HG03432 (cell line): ENCODE measurements around the gene ING5.
"Not testable (repeated sequence)": the region's sequence is repeated elsewhere in the genome, so short reads cannot be mapped to it uniquely, and the experiment has no call there.

ENCODE experiments used
- ATAC-seq: cut with Tn5 transposase; IDR thresholded peaks from one replicate; pipeline ENCODE4 v1.9.1; 2021; ENCODE audit warnings: mild to moderate bottlenecking, moderate library complexity; ENCODE audit not compliant: unreplicated experiment

ING5 gene

DNA sequence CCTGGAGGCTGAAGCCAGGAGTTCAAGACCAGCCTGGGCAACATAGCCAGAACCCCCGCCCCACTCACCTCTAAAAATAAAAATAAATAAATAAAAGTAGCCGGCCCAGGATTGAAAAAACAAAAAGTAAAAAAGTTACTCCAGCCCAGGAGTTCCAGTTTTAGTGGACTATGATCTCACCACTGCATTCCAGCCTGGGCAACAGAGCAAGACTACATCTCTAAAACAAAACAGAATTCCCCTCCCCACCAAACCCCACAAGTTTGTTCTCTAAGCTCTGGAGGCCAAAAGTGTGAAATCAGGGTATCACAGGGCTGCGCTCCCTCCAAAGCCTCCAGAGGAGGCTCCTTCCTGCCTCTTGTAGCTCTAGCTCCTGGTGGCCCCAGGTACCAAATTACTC lies 34.3 kb downstream of the ING5 start:
- ATAC-seq = no peak

DNA sequence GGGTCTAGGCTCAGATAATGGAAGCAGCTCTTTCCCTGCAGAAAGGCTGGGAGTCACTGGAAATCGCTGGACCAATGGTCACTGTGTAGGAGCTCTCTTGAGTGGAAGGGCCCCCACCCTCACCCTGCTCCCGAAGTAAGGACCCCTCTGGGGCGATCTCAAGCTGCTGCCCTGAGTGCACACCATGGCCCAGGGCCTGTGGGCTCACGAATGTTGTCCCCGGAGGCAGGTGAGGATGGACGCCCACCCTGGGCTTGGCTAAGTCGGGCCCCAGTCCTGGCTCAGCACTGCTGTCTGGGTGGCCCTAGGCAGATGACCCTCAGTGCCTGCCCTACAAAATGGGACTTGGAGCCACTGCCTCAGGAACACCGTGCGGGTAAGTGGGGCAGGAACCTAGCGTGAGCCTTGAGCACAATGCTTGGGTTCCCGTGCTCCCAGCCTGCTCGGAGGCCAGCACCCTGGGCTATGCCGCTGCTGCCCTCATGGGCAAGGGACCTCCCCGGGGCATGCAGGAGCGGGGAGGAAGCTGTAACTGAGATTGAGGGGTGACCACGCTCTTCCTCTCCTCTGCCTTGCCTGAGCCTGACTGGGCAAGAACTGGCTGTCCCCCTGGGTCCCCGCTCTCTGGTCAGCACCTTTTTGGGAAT lies 36.3 kb downstream of the ING5 start:
- no peak for ATAC-seq

DNA sequence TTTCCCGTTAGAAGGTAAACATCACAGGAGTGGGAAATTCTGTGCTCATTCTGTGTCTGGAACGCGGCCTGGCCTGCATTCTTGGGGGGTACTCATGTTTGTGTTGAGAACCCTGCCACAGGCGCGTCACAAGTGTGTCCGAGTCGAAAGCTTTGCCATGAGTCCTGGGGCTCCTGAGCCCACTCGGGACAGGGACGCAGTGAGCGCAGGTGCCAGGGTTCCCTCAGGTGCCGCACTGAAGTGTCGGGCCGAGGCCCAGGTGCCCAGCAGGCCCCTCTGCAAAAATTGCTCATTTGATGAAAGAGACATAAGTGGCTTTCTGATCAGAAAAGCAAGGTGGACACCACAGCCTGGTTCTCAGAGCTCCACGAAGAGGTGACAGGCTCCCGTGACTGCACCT lies 37.3 kb downstream of the ING5 start:
- ATAC-seq = no peak

DNA sequence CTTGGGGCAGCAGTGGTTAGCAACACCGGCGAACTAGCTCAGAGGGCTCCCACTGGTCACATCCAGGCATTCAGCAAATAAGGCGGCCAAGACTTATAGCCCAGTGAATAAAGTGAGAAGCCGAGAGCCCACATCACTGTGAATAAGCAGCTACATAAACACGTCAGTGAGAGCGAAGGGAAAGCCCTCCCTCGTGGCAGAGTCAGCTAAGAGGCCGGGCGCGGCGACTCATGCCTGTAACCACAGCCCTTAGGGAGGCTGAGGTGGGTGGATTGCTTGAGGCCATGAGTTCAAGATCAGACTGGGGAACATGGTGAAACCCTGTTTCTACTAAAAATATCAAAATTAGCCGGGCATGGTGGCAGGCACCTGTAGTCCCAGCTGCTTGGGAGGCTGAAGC lies 37.8 kb downstream of the ING5 start:
- no peak for ATAC-seq

DNA sequence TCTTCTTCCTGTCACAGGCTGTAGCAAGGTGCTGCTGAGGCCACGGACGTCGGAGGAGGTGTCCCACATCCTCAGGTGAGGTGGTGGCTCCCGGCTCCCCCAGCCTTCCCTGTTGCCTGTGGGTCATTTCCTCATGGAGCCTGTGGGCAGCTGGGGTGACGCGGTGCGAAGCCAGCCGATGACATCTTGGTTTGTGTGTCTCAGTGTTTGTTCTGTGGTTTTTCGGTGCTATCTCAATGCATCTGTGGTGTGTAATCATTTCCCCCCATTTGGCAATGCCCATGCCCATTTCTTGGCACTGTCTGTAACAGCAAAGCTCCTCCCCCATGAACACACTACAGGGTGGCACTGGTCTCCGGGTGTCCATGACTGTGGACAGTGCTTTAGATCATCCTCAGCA lies 39.2 kb downstream of the ING5 start:
- ATAC-seq = no peak

DNA sequence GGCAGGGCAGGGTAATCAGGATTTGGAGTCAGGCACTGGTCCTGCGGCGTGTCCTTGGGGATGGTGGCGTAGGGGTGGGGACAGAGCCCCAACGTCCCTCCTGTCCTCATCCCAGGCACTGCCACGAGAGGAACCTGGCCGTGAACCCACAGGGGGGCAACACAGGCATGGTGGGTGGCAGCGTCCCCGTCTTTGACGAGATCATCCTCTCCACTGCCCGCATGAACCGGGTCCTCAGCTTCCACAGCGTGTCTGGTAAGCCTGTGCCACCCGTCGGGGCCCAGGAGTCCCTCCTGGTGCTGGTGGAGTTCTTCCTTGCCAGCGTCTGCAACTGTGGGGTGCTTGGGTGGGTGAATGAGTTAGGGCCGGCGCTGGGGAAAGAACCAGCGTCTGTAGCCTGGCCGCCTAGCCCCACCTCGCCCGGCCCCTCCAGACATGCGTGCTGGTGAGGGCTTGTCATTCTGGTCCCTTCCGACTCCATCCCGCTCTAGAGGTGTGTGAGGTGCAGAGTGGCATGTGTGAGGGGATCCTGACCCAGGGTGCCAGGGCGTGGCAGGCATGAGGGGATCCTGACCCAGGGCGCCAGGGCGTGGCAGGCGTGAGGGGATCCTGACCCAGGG lies 40.6 kb downstream of the ING5 start:
- no peak for ATAC-seq

DNA sequence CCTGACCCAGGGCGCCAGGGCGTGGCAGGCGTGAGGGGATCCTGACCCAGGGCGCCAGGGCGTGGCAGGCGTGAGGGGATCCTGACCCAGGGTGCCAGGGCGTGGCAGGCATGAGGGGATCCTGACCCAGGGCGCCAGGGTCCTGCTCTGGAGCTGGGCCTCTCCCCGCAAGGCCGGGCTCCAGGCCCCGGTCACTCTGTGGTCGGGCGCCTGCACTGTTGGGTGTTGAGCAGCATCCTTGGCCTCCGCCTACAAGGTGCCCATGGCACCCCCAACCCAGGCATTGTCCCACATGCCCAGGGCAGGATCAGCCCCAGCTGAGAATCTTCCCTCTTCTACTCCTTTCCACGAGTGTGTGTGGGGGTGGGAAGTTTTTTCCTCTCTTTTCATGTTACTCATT lies 41.2 kb downstream of the ING5 start:
- ATAC-seq = not testable (repeated sequence)

DNA sequence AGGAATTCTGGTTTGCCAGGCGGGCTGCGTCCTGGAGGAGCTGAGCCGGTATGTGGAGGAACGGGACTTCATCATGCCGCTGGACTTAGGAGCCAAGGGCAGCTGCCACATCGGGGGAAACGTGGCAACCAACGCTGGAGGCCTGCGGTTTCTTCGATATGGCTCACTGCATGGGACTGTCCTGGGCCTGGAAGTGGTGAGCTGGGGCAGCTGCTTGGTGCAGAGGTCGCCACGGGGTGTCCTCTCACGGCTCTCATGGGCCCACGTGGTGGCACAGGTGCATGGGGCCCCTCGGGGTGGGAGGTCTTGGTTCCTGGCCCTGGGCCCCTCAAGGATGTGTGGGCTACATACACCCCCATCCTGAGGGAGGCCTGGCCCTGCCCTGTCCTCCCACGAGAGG lies 41.8 kb downstream of the ING5 start:
- no peak for ATAC-seq

DNA sequence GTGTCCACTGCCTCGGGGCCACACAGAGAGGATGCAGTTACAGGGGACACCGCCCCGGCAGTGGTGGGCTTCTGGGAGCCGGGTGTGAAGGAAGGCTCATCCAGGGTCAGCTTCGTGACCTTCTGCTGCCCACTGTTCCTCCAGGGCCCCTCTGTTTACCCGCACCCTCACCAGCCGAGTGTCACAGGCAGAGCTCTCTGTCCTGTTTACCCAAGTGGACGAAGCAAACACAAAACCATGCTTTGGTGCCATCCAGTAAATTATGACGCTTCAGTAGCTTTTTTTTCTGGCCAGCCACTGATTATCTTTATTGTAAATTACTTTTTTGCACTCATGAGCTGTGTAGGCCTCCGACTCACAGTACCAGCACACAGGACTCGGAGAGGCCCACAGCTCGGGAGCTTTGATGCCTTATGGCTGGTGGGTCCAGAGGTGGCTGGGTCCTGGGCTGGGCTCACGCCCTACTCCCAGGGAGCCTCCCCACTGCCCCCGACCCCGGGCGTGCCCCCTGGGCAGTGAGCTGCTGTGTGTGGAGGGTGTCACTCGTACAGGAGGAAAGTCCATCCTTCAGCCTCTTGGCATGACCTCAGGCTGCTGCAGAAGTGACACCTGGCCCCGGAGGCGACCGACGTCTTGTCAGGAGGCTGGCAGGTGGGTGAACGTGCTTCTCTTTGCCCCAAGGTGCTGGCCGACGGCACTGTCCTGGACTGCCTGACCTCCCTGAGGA lies 42.4 kb downstream of the ING5 start:
- no peak for ATAC-seq

DNA sequence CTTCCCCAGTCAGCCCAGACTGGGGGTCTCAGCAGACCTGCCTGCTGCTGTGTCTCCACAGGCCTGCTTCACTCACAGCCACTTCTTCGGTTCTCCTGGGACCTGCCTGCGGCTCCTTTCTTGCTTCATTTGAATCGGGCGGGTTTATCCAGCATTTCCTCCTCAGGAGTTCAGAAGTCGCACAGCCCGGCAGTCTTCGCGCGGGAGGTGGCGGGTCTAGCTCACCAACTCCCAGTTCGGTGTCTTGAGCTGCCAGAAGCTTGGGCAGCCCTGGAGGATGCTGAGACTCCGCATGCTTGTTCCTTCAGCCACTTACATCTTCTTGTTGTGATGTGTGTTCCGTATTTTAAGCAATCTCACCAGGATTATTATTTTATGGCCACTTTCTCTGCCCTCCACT lies 43.4 kb downstream of the ING5 start:
- no peak for ATAC-seq

DNA sequence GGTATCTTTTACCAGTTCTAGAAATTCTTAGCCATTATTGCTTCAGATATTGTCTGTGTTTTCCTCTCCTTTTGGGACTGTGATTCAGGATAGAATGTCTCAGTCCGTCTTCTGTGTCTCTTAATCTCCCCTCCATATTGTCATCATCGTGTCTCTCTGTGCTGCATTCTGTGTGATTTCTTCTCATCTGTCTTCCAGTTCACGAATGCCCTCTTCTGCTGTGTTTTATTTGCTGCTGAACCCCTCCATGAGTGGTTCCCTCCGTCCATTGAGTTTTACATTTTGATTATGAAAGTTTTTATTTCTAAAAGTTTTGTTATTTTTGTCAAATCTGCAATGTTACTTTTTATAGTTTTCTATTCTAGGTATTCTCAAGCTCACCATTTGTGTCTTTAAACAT lies 44.2 kb downstream of the ING5 start:
- no peak for ATAC-seq

DNA sequence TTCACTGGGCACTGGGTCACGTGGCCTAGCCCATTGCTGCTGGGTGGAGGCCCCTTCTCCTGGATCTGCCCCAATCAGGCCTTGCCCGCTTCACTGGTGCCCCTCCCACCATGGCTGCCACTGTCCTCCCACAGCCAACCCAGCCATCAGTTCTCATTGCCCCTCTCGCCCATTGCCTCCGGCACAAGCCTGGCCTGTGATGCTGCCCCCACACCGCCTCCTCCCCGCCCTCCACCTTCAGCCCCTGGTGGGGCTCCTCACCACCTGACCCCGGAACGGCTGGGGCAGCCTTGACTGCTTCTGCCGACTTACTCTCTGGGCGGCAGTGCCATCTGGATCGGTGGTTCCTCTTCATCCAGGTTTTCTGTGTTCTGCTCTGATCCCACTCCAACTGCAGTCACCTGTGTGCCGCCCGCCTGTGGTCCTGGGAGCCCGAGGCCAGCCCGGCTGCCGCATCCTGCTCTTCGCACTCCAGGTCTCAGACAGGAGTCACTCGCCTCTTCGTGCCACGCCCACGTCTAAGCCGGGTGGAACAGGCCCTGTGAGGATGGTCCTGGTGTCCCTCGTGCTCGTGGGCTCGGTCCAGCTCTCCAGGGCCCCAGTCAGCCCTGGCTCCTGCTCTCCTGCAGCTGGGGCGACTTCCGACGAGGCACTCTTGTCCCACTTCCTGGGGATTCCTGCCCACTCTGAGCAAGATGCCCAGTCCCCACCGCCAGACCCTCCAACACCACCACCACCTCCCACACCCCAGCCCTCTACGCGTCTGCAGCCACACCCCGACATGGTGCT lies 46.8 kb downstream of the ING5 start:
- no peak for ATAC-seq

DNA sequence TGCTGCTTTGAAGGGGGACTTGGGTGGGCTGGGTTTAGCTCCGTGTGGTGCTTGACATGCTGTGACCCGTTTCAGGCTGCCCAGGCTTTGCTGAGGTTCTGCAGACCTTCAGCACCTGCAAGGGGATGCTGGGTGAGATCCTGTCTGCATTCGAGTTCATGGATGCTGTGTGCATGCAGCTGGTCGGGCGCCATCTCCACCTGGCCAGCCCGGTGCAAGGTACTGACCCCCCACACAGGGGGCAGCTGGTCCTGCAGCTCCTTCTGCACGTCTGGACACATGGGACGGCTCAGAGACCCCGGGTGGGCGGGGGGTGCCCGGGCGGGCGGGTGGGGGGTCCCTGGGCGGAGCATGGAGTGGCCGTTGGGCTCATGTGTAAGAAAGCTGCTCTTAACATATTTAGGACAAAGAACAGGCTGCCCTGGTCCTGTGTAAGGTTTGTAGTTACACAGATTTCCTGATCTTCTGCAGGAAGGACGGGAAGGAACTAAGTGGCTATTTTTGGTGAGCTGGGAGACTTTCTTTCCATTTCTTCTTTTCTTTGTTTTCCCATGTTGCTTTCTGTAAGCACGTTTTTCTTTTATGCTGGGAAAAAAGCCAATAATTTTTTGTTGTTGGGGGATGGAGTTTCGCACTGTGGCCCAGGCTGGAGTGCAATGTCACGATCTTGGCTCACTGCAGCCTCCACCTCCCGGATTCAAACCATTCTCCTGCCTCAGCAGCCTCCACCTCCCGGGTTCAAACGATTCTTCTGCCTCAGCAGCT lies 48.4 kb downstream of the ING5 start:
- no peak for ATAC-seq

DNA sequence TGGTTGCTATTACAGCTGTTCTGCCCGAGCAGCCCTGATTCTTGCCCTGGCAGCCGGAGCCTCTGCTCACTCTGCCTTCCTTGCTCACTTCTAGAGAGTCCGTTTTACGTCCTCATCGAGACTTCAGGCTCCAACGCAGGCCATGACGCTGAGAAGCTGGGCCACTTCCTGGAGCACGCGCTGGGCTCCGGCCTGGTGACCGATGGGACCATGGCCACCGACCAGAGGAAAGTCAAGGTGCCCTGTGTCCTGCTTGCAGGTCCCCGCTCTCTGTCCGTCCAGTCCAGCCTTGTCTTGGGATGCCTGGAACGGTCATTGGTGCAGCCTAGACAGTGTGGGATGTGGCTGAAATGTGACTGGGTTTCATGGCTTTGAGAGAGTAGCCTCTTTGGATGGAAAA lies 49.3 kb downstream of the ING5 start:
- no peak for ATAC-seq

DNA sequence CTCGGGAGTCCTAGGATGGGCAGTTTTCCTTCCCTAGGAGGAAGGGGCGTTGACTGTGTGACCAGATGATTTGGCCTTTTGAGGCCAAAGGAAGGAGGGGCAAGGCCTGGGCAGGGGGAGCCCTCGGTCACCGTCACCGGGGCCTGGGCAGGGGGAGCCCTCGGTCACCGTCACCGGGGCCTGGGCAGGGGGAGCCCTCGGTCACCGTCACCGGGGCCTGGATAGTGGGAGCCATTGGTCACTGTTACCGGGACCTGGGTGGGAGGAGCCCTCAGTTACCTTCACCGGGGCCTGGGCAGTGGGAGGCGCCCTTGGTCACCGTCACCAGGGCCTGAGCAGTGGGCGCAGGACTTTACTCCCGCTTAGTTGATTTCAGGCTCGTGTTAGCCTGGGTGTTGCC lies 49.9 kb downstream of the ING5 start:
- ATAC-seq = no peak

DNA sequence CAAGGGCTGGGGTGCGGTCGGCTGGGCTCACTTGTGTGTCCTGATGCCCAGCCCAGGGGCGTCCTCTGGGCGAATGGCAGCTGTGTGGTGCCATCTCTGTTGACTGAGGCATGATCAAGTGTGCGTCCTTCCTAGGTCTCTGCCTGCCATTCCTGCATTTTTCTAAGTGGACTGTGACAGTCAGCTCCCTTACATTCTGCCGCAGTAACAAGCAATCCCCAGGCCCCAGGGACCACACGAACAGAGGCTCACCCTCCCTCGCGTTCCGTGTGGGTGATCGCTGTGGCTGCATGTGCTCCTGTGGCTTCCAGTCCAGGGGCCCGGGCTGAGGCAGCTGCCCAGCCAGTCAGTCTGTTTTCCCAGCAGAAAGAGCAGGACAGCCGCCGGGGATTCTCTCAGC lies 50.4 kb downstream of the ING5 start:
- no peak for ATAC-seq

DNA sequence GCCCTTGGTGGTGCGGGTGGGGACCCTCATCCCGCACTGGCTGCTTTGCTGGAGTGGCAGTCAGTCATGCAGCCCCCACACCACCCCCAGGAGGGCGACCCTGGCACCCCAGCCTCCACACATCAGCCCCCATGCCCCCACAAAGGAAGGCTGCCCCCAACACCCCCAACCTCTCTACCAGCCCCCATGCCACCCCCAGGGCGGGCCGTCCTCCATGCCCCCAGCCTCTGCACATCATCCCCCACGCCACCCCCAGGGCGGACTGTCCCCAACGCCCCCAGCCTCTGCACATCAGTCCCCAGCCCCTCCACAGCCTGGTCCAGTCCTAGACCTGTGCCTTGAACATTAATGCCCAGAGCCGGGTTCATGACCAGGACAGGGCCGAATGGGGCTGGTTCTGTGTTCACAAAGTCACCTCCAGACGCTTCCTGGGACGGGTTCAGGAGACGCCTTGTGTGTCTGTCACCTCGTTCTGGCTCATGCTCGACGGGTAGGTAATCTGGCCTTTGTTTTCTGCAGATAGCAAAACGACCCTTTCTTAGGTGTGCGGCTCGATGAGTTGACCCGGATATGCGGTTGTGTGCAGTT lies 50.9 kb downstream of the ING5 start:
- no peak for ATAC-seq

DNA sequence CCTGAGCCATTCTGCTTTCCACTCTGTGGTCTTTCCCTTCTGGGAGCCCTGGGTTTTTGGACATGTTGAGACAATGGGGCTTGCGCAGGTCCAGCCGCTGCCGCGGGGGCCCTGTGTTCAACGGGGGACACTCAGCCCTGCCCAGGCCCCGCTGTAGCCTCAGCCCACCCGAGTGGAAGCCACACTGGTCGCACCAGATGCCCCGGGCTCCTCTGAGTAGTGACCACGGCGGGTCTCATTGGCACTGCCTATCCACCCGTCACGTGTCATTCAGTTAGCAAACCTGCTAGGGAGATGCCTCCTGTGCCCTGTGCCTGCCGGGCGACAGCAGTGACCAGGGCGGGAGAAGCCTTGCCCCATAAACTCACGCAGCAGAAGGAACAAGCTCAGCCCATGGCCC lies 51.7 kb downstream of the ING5 start:
- no peak for ATAC-seq

DNA sequence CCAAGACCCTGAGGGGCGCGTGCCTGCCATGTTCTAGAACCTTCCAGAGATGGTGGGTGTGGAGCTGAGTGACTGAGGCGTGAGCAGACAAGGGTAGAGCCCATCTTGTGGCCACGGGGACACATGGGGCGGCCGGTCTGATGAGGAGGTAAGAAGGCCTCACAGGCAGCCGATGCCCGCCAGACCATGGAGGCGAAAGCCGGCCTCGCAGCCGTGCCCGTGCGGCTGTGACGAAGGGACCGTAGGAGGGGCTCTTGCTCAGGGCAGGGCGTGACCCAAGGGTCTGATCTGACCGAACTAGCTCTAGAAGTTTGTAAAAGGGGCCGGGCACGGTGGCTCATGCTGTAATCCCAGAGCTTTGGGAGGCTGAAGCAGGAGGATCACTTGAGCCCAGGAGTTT lies 52.2 kb downstream of the ING5 start:
- ATAC-seq = no peak

DNA sequence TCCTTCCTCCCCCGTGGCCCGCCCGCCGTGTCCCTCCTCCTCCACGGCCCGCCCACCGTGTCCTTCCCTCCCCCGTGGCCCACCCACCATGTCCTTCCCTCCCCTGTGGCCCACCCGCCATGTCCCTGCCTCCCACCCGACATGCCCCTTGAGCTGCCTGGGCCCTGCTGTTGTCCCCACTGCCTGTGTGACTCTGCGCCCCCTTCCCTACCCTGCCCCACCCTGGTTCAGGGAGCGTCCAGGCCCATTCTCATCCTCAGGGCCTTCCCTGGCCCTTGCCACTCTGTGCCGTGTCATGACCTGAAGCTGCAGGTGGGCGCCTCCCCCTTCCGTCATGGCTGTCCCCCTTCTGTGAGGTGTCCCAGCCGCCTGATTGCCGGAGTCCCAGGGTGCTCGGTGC lies 53.3 kb downstream of the ING5 start:
- ATAC-seq = no peak

DNA sequence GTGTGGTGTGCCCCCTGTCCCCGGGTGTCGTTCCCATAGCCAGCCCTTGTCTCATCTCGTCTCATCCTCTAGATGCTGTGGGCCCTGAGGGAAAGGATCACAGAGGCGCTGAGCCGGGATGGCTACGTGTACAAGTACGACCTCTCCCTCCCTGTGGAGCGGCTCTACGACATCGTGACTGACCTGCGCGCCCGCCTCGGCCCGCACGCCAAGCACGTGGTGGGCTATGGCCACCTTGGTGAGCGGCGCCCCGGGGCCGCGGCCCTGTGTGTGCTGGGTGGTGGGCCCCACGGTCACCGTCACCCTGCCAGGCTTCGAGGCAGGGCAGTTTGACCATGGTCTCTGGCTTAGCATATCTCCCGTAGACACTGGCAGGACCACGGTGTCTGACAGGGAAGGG lies 53.9 kb downstream of the ING5 start:
- ATAC-seq = no peak
